ENCODE data around the gene AGBL3.
A peak's percentile ranks its signal among the peaks of the same experiment; 100 is the strongest.
"Not testable (repeated sequence)": the region's sequence is repeated elsewhere in the genome, so short reads cannot be mapped to it uniquely, and the experiment has no call there.

Gene AGBL3

GRCh38 chr7:134993877-134994456 is 7.7 kb downstream of the AGBL3 start:
- no peaks in the 10 kb centered on the region for H3K9me3 Mint-ChIP-seq
- H3K36me3 Mint-ChIP-seq (ENCODE audit: low read depth): peaks cover 83% of the 10 kb centered on the region
- no peak for DNase-seq
- H3K4me3 Mint-ChIP-seq: no peak overlapping the region
- no peaks in the 10 kb centered on the region for H3K27me3 Mint-ChIP-seq
- H3K27ac Mint-ChIP-seq: no peak overlapping the region
- H3K4me1 Mint-ChIP-seq (ENCODE audit: low read depth): peaks cover 68% of the 10 kb centered on the region

- H3K27me3 Mint-ChIP-seq: no peaks in the 10 kb centered on the region
- peaks cover 59% of the 10 kb centered on the region for H3K4me1 Mint-ChIP-seq (ENCODE audit: low read depth)
- peak overlapping the region; percentile 1 for H3K4me3 Mint-ChIP-seq
- peak overlapping the region; percentile 79 for H3K27ac Mint-ChIP-seq
- no peak for DNase-seq
- peaks cover 77% of the 10 kb centered on the region for H3K36me3 Mint-ChIP-seq (ENCODE audit: low read depth)
- no peaks in the 10 kb centered on the region for H3K9me3 Mint-ChIP-seq
Observed at GRCh38 chr7:134995239-134996096, 9.2 kb downstream of the AGBL3 start.

GRCh38 chr7:134996097-134996550 is 9.8 kb downstream of the AGBL3 start:
- Mint-ChIP-seq H3K4me3 (no peak overlapping the region), H3K4me1 (ENCODE audit: low read depth) (peaks cover 52% of the 10 kb centered on the region), H3K27me3 (no peaks in the 10 kb centered on the region), H3K36me3 (ENCODE audit: low read depth) (peaks cover 71% of the 10 kb centered on the region), H3K27ac (peak overlapping the region; percentile 79), H3K9me3 (no peaks in the 10 kb centered on the region)
- no peak for DNase-seq

- Mint-ChIP-seq H3K27me3 (no peaks in the 10 kb centered on the region), H3K4me1 (ENCODE audit: low read depth) (peaks cover 41% of the 10 kb centered on the region), H3K36me3 (ENCODE audit: low read depth) (peaks cover 59% of the 10 kb centered on the region), H3K4me3 (no peak overlapping the region), H3K9me3 (no peaks in the 10 kb centered on the region), H3K27ac (no peak overlapping the region)
- no peak for DNase-seq
Observed at GRCh38 chr7:134997214-134997885, 11.0 kb downstream of the AGBL3 start.

- Mint-ChIP-seq H3K4me3 (no peak overlapping the region), H3K36me3 (ENCODE audit: low read depth) (peaks cover 43% of the 10 kb centered on the region), H3K27me3 (no peaks in the 10 kb centered on the region), H3K27ac (no peak overlapping the region), H3K9me3 (no peaks in the 10 kb centered on the region), H3K4me1 (ENCODE audit: low read depth) (peaks cover 25% of the 10 kb centered on the region)
- no peak for DNase-seq
Observed at GRCh38 chr7:134999136-134999535, 12.8 kb downstream of the AGBL3 start.

GRCh38 chr7:135001390-135002165 is 15.3 kb downstream of the AGBL3 start:
- DNase-seq: no peak
- Mint-ChIP-seq H3K36me3 (ENCODE audit: low read depth) (peaks cover 20% of the 10 kb centered on the region), H3K4me1 (ENCODE audit: low read depth) (peaks cover 2% of the 10 kb centered on the region), H3K27me3 (no peaks in the 10 kb centered on the region), H3K9me3 (no peaks in the 10 kb centered on the region), H3K27ac (no peak overlapping the region), H3K4me3 (no peak overlapping the region)

GRCh38 chr7:135012229-135012628 is 25.9 kb downstream of the AGBL3 start:
- no peak for DNase-seq
- H3K27ac Mint-ChIP-seq: no peak overlapping the region
- H3K9me3 Mint-ChIP-seq: peaks cover 4% of the 10 kb centered on the region
- no peaks in the 10 kb centered on the region for H3K4me1 Mint-ChIP-seq (ENCODE audit: low read depth)
- H3K27me3 Mint-ChIP-seq: no peaks in the 10 kb centered on the region
- no peaks in the 10 kb centered on the region for H3K36me3 Mint-ChIP-seq (ENCODE audit: low read depth)
- H3K4me3 Mint-ChIP-seq: no peak overlapping the region

GRCh38 chr7:135023622-135024021 is 37.3 kb downstream of the AGBL3 start:
- Mint-ChIP-seq H3K4me3 (no peak overlapping the region), H3K36me3 (ENCODE audit: low read depth) (no peaks in the 10 kb centered on the region), H3K4me1 (ENCODE audit: low read depth) (no peaks in the 10 kb centered on the region), H3K9me3 (peaks cover 21% of the 10 kb centered on the region), H3K27me3 (no peaks in the 10 kb centered on the region), H3K27ac (no peak overlapping the region)
- no peak for DNase-seq

GRCh38 chr7:135035252-135035651 is 48.9 kb downstream of the AGBL3 start:
- H3K27me3 Mint-ChIP-seq: no peaks in the 10 kb centered on the region
- H3K4me1 Mint-ChIP-seq (ENCODE audit: low read depth): no peaks in the 10 kb centered on the region

GRCh38 chr7:135067017-135067416 is 80.7 kb downstream of the AGBL3 start:
- not testable (repeated sequence) for H3K36me3 Mint-ChIP-seq (ENCODE audit: low read depth); H3K27ac Mint-ChIP-seq; H3K4me3 Mint-ChIP-seq; H3K4me1 Mint-ChIP-seq (ENCODE audit: low read depth); DNase-seq; H3K9me3 Mint-ChIP-seq; H3K27me3 Mint-ChIP-seq

More at GRCh38 chr7:135035252-135035651, 48.9 kb downstream of the AGBL3 start:
- Mint-ChIP-seq H3K36me3 (ENCODE audit: low read depth) (no peaks in the 10 kb centered on the region), H3K9me3 (no peaks in the 10 kb centered on the region), H3K4me3 (no peak overlapping the region), H3K27ac (no peak overlapping the region)
- no peak for DNase-seq

GRCh38 chr7:135074096-135074495 is 87.8 kb downstream of the AGBL3 start:
- no peak for DNase-seq
- H3K9me3 Mint-ChIP-seq: peaks cover 3% of the 10 kb centered on the region
- no peak overlapping the region for H3K4me3 Mint-ChIP-seq
- H3K4me1 Mint-ChIP-seq (ENCODE audit: low read depth): no peaks in the 10 kb centered on the region
- H3K27ac Mint-ChIP-seq: no peak overlapping the region
- H3K27me3 Mint-ChIP-seq: no peaks in the 10 kb centered on the region
- no peaks in the 10 kb centered on the region for H3K36me3 Mint-ChIP-seq (ENCODE audit: low read depth)

GRCh38 chr7:135074531-135074930 is 88.2 kb downstream of the AGBL3 start:
- Mint-ChIP-seq H3K9me3 (peaks cover 3% of the 10 kb centered on the region), H3K4me3 (no peak overlapping the region), H3K27ac (no peak overlapping the region), H3K27me3 (no peaks in the 10 kb centered on the region), H3K36me3 (ENCODE audit: low read depth) (no peaks in the 10 kb centered on the region), H3K4me1 (ENCODE audit: low read depth) (no peaks in the 10 kb centered on the region)
- no peak for DNase-seq

GRCh38 chr7:135075716-135076115 is 89.4 kb downstream of the AGBL3 start:
- H3K27me3 Mint-ChIP-seq: no peaks in the 10 kb centered on the region
- no peaks in the 10 kb centered on the region for H3K36me3 Mint-ChIP-seq (ENCODE audit: low read depth)
- H3K4me3 Mint-ChIP-seq: no peak overlapping the region
- no peak for DNase-seq
- peaks cover 3% of the 10 kb centered on the region for H3K9me3 Mint-ChIP-seq
- H3K27ac Mint-ChIP-seq: no peak overlapping the region
- no peaks in the 10 kb centered on the region for H3K4me1 Mint-ChIP-seq (ENCODE audit: low read depth)

GRCh38 chr7:135076882-135077281 is 90.6 kb downstream of the AGBL3 start:
- Mint-ChIP-seq H3K4me3 (no peak overlapping the region), H3K4me1 (ENCODE audit: low read depth) (no peaks in the 10 kb centered on the region), H3K9me3 (no peaks in the 10 kb centered on the region), H3K36me3 (ENCODE audit: low read depth) (no peaks in the 10 kb centered on the region), H3K27ac (no peak overlapping the region), H3K27me3 (no peaks in the 10 kb centered on the region)
- DNase-seq: no peak
